ENCODE measurements around the gene MPZL1. TPM values are rescaled to one million over a fixed set of nuclear protein-coding genes. Genes with fewer than 3 reads are reported as not detected.
"Not testable (repeated sequence)": the region's sequence is repeated elsewhere in the genome, so short reads cannot be mapped to it uniquely, and the experiment has no call there.

Gene MPZL1
- polyA plus RNA-seq, 4 donors, result 111 to 194 (median 147) TPM

DNA sequence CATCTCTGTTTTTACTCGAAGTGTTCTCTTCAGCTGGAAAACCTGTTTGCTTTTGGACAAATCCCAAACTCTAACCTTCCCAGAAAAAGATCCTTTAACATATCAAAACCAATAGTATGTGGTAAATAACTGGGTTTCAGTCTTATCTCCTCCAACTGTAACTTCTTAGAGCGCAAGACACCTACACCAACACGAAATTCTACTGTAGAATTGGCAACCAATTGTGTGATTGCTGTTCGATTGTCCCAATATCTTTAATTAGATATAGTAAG is 5.8 kb upstream of the MPZL1 start:
- DNase-seq (ENCODE audit: low read depth in 4 of 4, low spot score in 3 of 4), result peak in 1 of 4 donors; percentile 21

DNA sequence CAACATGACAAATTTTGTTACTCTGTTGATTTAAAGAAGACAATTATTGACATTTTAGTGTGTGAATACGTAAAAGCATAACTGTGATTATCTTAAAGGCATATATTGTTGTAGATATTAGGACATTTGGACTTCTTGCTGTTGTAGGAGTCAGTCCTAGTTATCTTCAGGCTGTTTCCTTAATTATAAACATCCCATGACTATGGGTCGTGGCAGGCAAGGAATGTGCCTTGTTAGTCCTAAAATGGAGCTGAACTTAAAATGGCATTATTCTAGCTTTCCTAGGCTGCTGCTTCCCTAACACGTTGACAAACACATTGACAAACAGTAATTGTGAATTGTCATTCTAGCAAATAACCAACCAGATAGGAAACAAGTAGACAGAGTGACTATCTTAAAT is 4.4 kb upstream of the MPZL1 start:
- no peak for DNase-seq (ENCODE audit: low read depth in 4 of 4, low spot score in 3 of 4)

DNA sequence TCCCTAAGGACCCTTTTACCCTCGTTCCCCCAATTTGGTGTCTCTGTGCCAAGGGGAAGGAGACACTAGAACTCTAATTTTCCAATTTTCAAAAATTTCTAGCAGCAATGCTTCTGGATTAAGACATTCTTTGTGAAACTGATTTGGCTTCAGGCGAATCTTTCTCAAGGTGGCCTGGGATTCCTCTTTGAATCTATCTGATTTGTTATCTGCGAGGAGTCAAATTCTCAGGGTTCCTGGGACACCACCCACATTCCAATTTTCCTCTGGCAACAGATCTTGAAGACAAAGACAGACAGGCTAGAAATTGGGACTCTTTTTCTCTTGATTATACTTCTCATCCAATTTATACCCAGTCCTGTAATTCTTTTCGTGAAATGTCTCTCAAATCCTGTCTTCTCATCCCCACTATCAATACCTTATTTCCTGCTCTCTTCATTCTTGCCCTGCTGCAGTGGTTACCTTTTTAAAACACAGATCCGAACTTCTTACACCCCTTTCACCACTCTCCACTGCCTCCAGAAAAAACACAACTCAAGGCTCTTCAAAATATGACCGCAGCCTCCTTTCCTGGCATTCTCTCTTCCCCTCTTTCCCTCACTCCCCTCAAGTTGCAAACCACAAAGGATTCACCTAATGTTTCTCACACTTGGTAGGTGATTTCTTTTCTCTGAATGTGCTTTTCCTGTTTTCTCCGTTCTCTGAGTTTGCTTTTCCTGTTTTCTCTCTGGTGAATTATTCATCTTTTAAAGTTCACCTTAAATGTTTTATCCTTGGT is 2.7 kb upstream of the MPZL1 start:
- DNase-seq (ENCODE audit: low read depth in 4 of 4, low spot score in 3 of 4), result no peak

DNA sequence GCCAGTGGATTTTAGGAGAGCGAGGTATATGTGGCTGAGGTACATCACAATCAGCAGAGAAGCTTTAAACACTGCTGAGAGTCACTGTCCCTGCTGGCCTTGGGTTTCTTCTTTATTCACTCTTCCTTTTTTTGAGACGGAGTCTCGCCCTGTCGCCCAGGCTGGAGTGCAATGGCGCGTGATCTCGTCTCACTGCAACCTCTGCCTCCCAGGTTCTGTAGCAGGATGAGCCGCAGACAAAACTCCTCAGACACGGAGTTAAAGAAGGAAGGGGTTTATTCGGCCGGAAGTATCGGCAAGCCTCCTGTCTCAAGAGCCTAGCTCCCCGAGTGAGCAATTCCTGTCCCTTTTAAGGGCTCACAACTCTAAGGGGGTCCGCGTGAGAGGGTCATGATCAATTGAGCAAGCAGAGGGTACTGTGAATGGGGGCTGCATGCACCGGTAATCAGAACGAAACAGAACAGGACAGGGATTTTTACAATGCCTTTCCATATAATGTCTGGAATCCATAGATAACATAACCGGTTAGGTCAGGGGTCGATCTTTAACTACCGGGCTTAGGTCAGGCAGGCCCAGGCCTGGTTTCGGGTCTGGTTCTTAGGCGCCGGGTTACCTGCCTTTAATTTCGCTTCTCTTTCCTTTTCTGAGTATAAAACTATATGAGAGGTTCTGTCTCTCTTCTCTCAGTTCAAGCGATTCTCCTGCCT is 1.9 kb upstream of the MPZL1 start:
- DNase-seq (ENCODE audit: low read depth in 4 of 4, low spot score in 3 of 4), result not testable (repeated sequence)

DNA sequence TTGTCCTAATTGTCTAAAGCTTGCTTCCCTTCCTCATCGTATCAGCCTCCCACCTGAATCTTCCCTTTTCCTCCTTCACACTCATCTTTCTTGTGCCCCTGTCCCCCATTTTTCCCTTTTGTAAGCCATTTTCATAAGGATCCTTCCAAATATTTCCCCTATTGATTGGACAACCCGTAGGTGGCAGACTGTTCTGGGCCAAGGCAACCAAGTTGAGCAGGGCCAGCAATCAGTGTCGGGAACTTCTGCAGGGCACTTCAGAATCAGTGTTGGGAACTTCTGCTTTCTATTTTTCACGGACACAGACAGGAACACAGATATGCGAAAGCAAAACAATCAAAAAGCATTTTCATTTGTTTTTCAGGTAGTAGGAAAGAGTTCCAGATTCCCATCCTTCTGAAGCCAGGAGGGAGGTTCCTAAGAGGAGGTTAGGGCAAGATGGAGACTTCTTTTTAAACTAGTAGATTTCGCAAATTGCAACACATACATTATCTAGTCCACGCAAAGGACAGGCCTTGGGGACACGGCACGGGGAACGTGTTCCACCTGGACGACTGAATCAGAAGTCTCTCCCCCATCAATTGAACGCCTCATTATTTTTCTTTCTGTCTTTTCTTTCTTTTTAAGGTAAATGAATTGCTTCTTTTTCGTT is 691 bp upstream of the MPZL1 start:
- DNase-seq (ENCODE audit: low read depth in 4 of 4, low spot score in 3 of 4), result peak in 2 of 4 donors; percentile 9 to 29

DNA sequence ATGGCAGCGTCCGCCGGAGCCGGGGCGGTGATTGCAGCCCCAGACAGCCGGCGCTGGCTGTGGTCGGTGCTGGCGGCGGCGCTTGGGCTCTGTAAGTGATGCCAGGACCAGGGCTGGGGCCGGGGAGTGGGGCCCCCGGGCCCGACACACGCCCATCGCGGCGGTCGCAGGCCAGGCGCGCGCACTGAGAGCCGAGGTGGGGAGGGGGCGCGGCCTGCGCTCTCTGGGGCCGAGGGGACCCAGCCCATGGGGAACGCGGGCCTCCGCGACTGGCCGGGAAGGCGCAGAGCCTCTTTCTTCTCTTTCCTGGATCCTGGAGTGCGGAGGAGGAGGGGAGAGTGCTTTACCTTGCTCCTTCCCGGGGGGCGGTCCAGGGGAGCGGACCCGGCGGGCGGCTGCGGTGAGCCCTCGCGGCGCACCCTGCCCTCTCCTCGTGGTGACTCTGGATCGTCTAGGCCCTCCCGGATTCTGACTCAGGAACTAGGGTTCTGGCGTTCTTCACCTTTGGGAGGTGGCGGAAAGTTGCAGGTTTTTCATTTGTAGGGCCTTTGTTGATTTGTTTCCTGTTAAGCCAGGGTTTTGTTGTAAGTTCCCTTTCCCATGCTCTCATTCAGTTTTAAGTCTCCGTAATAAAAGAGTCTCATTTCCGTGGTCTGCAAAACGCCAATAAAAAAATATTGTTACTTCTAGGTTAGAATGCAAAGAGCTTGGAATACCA is 529 bp downstream of the MPZL1 start:
- DNase-seq (ENCODE audit: low read depth in 4 of 4, low spot score in 3 of 4), result peak in 2 of 4 donors; percentile 31 to 47

DNA sequence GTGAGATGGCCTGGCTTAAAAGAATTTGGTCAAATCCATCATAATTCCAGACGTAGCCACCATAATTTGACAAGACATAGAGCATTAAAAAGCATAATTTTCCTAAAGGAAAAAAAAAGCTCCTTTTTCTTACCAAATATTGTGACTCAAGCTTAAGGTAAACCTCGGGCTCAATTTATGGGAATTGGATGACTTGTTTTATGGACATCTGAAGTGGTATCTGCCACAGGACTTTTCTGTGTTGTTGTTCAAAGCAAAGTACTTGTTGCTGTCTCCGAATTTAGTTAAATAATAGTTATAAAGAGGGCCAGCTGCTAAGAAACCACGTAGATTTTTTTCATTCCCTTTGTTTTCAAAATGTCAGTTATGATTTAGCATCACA is 1.1 kb downstream of the MPZL1 start:
- no peak for DNase-seq (ENCODE audit: low read depth in 4 of 4, low spot score in 3 of 4)

DNA sequence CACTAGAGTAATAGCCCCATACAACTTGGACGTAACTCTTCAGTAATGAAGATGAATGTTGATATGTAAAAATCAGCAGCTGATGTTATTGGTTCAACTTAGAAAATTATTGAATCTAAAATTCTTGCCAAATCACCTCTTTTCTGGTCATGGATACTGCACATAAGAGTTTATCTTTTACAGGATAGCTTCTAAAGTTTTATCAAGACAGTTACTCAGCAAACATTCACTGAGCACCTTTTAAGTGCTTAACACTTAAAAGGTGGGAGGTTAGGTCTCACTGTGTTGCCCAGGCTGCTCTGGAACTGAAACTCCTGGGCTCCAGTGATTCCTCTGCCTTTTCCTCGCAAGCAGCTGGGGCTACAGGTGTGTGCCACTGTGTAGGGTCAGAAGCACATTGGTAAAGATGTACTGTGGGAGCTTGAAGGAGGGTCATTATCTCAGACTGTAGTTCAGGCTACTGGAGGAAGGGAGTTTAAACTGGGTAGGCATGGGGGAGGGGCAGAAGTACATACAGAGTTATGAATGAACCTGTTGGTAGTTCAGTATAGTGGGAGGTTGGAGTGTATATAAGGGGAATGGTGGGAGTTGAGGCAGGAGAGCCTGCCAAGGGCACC is 2.0 kb downstream of the MPZL1 start:
- no peak for DNase-seq (ENCODE audit: low read depth in 4 of 4, low spot score in 3 of 4)

DNA sequence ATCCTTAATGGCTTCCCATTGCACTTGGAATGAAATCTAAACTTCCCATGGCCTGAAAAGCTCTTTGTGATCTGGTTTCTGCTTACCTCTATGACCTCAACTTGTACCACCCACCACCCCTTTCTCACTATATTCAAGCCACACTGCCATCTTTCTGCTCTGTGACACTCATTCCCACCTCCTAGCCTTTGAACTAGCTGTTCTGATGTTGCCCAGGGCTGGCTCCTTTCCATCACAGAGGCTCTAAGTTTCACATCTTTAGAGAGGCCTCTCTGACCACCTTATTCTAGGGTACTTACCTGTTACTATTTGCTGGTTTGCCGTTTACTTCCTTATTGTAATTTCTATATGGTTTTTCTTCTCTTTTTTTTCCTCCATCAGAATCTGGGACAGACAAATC is 4.2 kb downstream of the MPZL1 start:
- DNase-seq (ENCODE audit: low read depth in 4 of 4, low spot score in 3 of 4), result no peak

DNA sequence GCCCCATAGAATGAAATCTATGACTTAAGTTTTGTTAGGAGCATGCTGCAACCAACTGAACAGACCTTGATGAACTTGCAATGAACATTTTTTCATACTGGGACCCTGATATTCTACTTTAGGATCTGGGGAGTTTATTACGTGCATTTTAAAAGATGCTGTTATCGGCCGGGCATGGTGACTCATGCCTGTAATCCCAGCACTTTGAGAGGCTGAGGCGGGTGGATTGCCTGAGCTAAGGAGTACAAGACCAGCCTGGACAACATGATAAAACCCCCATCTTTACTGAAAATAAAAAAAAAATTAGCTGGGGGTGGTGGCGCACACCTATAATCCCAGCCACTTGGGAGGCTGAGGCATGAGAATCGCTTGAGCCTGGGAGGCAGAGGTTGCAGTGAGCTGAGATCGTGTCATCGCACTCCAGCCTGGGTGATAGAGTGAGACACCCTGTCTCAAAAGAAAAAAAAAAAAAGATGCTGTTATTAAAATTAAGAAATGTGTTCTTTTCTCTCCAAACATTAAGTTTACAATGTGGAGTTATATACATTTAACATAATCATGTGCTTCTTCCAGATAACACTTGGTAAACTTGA is 7.1 kb downstream of the MPZL1 start:
- no peak for DNase-seq (ENCODE audit: low read depth in 4 of 4, low spot score in 3 of 4)

DNA sequence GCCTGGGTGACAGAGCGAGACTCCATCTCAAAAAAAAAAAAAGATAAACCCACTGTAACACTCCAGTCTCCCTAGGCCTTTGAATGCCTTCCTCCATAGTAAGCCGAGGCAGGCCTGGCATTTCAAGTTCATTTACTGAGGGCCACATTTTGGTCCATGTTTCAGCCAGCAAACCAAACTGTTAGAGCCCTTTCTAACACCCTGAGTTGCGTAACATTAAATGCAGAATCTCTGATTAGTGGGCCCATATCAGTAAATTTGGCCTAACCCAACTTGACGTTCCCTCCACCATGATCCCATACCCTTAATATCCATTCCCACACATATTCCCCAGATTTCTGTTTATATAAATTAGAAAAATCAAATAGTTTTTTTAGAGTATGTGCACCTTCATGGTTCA is 12.4 kb downstream of the MPZL1 start:
- DNase-seq (ENCODE audit: low read depth in 4 of 4, low spot score in 3 of 4), result no peak

DNA sequence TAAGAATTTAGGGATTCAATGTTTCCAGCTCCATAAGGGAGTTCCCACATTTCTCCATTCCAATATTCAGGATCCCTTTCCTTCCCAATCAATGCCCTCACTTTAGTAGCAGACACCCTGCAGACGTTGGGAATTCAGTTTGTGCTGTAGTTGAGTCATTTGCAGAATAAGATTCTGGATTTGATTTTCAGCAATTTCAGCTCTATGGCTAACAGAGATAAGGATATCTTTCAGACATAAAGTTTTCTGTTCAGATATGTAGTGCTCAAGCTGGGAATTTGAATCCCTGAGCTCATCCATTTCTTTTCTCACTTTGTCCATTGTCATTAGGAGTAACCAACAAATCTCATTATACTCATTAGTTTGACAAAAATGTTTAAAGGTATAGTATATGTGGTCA is 13.1 kb downstream of the MPZL1 start:
- DNase-seq (ENCODE audit: low read depth in 4 of 4, low spot score in 3 of 4), result no peak

DNA sequence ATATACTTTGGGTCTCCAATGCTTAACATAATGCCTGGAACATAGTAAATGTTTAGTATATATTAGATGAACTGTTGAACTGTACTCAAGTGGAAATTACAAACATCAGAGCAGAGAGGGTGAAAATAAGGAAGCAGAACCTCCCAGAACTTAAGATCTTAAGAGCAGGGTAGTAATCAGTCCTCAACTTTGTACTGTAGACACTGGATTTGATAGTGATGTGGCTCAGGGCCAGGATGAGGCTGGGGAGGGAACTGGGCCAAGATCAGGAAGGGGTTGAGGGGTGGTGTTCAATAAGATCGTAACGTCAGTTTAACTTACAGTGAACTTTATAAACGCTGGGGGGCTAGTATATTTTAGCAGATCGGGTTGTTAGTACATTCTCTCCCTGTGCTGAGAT is 15.4 kb downstream of the MPZL1 start:
- DNase-seq (ENCODE audit: low read depth in 4 of 4, low spot score in 3 of 4), result no peak

DNA sequence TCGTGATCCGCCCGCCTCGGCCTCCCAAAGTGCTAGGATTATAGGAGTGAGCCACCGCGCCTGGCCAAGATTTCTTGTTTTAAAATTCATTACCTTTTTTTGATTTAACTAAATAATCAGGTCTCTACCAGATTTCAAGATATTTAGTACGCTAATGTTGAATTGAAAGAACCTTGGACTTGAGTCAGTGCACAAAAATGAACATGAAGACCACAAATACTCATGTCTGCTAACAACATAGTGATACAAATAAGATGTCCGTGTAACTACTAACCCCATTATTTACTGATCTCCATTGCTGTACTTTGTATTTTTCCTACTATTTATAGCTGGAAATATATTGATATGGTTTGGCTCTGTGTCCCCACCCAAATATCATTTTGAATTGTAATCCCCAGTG is 16.4 kb downstream of the MPZL1 start:
- DNase-seq (ENCODE audit: low read depth in 4 of 4, low spot score in 3 of 4), result no peak

DNA sequence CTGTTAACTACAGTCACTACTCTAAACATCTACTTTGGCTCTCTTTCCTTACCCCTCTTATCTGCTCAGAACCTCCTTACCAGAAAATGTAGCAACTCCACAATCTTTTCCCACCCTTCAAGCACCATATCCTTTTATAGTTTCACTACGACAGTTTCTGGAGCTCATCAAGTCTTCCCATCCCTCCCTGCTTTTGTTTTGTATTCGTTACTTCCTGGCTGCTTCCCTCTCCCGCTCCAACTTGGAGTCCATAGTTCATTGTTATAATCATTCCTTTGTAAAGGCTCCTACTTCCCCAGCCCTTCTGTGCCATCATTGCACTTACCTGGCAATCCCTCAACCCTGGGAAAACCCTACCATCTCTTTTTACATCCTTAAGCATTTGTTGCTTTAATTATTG is 18.0 kb downstream of the MPZL1 start:
- DNase-seq (ENCODE audit: low read depth in 4 of 4, low spot score in 3 of 4), result no peak

DNA sequence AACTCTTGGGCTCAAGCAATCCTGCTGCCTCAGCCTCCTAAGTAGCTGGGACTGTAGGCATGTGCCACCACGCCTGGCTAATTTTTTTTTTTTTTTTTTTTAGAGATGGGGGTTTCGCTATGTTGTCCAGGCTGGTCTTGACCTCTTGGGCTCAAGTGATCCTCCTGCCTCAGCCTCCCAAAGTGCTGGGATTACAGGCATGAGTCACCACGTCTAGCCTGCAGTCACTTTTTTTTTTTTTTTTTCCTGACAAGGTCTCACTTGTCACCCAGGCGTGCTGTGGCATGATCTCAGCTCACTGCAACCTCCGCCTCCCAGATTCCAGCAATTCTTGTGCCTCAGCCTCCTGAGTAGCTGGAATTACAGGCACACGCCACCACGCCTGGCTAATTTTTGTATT is 19.3 kb downstream of the MPZL1 start:
- not testable (repeated sequence) for DNase-seq (ENCODE audit: low read depth in 4 of 4, low spot score in 3 of 4)

DNA sequence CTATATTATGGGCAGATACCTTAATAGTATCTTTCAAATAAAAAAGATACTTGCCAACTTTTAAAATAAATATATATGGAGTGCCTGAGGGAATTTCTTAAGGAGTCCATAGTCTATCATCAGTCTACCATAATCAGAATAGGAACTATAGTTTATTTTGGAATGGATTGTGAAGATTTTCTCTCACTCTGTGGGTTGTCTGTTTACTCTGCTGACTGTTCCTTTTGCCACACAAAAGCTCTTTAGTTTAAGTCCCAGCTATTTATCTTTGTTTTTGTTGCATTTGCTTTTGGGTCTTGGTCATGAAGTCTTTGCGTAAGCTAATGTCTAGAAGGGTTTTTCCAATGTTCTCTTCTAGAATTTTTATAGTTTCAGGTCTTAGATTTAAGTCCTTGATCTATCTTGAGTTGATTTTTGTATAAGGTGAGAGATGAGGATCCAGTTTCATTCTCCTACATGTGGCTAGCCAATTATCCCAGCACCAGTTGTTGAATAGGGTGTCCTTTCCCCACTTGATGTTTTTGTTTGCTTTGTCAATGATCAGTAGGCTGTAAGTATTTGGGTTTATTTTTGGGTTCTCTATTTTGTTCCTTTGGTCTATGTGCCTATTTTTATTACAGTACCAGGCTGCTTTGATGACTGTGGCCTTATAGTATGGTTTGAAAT is 20.7 kb downstream of the MPZL1 start:
- not testable (repeated sequence) for DNase-seq (ENCODE audit: low read depth in 4 of 4, low spot score in 3 of 4)

DNA sequence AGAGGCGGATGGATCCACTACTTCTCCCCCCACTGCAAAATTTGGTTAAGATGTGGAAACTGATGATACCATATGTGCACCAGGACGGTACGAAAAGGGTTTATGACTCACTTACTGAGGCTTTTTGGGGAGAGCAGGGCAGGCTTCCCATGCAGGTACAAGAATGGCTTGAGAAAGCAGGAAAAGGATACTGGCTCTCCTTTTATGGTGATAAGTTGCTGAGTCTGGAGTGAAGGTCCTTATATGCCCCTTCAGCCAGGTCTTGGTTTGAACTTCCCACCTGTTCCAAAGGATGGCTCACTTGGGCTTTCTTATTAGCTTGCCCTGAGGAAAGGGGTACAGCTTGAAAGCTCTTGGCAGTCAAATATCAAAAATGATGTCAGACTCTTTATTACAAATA is 23.1 kb downstream of the MPZL1 start:
- DNase-seq (ENCODE audit: low read depth in 4 of 4, low spot score in 3 of 4), result no peak

DNA sequence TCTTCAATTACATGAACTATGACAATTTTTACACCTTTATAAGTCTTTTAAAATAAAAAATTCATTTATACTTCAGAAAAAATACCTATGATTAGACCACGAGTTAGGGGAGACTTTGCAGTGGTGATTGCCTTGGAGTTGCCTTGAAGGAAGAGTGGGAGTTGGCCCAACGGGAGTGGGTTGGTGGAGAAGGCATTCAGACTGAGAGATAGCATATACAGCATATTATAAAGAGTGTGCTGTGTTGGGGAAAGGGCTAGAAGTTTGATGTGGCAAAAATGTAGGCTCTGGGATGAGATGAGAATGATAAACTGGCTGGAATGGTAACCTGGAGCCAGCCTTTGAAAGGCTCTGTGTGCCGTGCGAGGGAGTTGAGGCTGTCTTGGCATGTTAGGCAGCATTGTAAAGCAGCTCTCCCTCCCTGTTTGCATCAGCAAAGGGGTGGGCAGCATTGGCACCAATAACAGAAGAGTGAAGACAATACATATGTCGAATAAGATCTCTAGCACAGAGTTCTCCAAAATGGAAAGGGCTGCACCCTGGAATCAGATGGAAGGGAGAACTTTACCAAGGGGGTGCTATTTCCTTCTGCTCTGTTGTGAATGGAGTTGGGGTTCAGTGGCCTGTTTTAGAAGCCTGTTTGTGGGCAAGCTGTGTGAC is 24.4 kb downstream of the MPZL1 start:
- DNase-seq (ENCODE audit: low read depth in 4 of 4, low spot score in 3 of 4), result no peak
